Stimulated activated CD8-positive, alpha-beta memory T cell treated with anti-CD3 and anti-CD28 coated beads, Interleukin-4, amount 100 ng/mL, for 24 hours (primary cell): Measurements from ENCODE around the gene SLIT1.

Experiments used
- DNase-seq: peaks from one replicate; pipeline ENCODE4 v3.0.0-alpha.2; 2020; ENCODE audit warnings: low read depth

Gene SLIT1

GRCh38 chr10:97001183-97001991 lies 184.4 kb downstream of the SLIT1 start:
- DNase-seq: no peak

- DNase-seq: no peak
These were observed 185.1 kb downstream of the SLIT1 start for GRCh38 chr10:97000487-97001182.

GRCh38 chr10:96999987-97000386 lies 185.8 kb downstream of the SLIT1 start:
- no peak for DNase-seq

- DNase-seq: no peak
These were observed 186.4 kb downstream of the SLIT1 start for GRCh38 chr10:96999337-96999736.

GRCh38 chr10:96998329-96998888 lies 187.3 kb downstream of the SLIT1 start:
- DNase-seq: no peak

- no peak for DNase-seq
These were observed 189.3 kb downstream of the SLIT1 start for GRCh38 chr10:96996275-96996965.

GRCh38 chr10:96995851-96996250 lies 189.9 kb downstream of the SLIT1 start:
- DNase-seq: no peak

GRCh38 chr10:96992721-96993120 lies 193.0 kb downstream of the SLIT1 start:
- DNase-seq: no peak

- DNase-seq: no peak
These were observed 194.4 kb downstream of the SLIT1 start for GRCh38 chr10:96991313-96991841.

GRCh38 chr10:96988426-96988825 lies 197.3 kb downstream of the SLIT1 start:
- DNase-seq: no peak

GRCh38 chr10:96987842-96988175 lies 197.9 kb downstream of the SLIT1 start:
- no peak for DNase-seq

GRCh38 chr10:96987141-96987841 lies 198.5 kb downstream of the SLIT1 start:
- no peak for DNase-seq

GRCh38 chr10:96986200-96986856 lies 199.4 kb downstream of the SLIT1 start:
- DNase-seq: no peak

- no peak for DNase-seq
These were observed 201.1 kb downstream of the SLIT1 start for GRCh38 chr10:96984541-96985131.

GRCh38 chr10:96982149-96982930 lies 203.4 kb downstream of the SLIT1 start:
- DNase-seq: no peak

GRCh38 chr10:96978621-96979154 lies 207.1 kb downstream of the SLIT1 start:
- no peak for DNase-seq

- no peak for DNase-seq
These were observed 210.6 kb downstream of the SLIT1 start for GRCh38 chr10:96975136-96975535.

- no peak for DNase-seq
These were observed 211.7 kb downstream of the SLIT1 start for GRCh38 chr10:96973809-96974747.

GRCh38 chr10:96972264-96972663 lies 213.5 kb downstream of the SLIT1 start:
- DNase-seq: no peak
